ENCODE measurements around the gene TAF4. TPM values are rescaled to one million over a fixed set of nuclear protein-coding genes. Genes with fewer than 3 reads are reported as not detected.

Gene TAF4
- total and polyA plus RNA-seq, 4 experiments from 2014 or later = 0.54 to 33.1 (median 17.5) TPM

DNA sequence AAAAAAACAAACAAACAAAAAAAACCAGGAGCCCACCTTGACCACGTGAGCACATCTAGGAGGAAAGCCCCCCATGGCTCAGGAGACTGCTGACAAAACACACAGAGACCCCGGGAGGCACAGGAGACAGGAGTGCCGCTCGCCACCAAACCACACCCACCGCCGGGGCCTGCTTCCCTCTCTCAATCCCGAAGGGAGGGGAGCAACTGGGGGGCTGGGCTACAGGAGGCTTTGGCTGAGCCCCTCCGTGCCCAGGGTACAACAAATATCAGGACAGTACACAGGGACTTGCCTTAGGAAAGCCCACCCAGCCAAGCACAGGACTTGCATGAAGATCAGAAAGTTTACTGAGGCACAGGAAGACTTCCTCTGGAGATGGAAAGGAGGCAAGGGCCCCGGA lies 102.5 kb downstream of the TAF4 start:
- no peaks in the 10 kb centered on the region for H3K9me3 ChIP-seq (ENCODE audit: control insufficient read depth in 1 of 2, low read length in 2 of 2)
- intact Hi-C loops (cut with micrococcal nuclease) = no loop called here
- H3K27me3 ChIP-seq (ENCODE audit: insufficient read depth, low read length) = no peaks in the 10 kb centered on the region
- no peaks in the 10 kb centered on the region for H3K4me1 ChIP-seq (ENCODE audit: insufficient read depth, low read length)
- Mint-ChIP-seq H3K4me3 (no peak overlapping the region), H3K27me3 (peaks cover 10 to 23% of the 10 kb centered on the region in 2 donors), H3K4me1 (no peaks in the 10 kb centered on the region), H3K9me3 (peaks cover 0 to 3% (median 0%) of the 10 kb centered on the region in 8 donors), H3K27ac (no peak overlapping the region), H3K36me3 (no peaks in the 10 kb centered on the region)
- H3K4me3 ChIP-seq (ENCODE audit: low read length in 2 of 2) = no peak overlapping the region
- no peak for DNase-seq
- no peaks in the 10 kb centered on the region for H3K36me3 ChIP-seq (ENCODE audit: insufficient read depth, low read length)
- no peak overlapping the region for H3K27ac ChIP-seq (ENCODE audit: low read depth, low read length)
- CTCF ChIA-PET (ENCODE audit: partially characterized antibody) = no interaction called here
- POLR2A ChIA-PET (ENCODE audit: partially characterized antibody) = no interaction called here

DNA sequence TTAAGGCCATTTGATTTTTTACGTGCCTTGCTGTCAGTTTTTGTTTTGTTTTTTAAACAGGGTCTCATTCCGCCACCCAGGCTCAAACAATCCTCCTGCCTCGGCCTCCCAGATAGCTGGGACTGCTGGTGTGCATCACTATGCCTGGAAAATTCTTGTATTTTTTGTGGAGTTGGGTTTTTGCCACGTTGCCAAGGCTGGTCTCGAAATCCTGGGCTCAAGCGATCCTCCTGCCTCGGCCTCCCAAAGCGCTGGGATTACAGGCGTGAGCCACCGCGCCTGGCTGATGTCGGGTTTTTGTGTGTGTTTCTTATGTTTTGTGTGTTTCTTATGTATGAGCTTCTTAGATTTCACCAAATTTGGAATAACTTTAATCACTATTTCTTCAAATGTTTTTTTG lies 104.8 kb downstream of the TAF4 start:
- CTCF ChIA-PET (ENCODE audit: partially characterized antibody) = no interaction called here
- Histone ChIP-seq H3K4me1 (ENCODE audit: insufficient read depth, low read length) (no peaks in the 10 kb centered on the region), H3K4me3 (ENCODE audit: low read length in 2 of 2) (no peak overlapping the region), H3K36me3 (ENCODE audit: insufficient read depth, low read length) (no peaks in the 10 kb centered on the region), H3K27me3 (ENCODE audit: insufficient read depth, low read length) (no peaks in the 10 kb centered on the region), H3K27ac (ENCODE audit: low read depth, low read length) (no peak overlapping the region), H3K9me3 (ENCODE audit: control insufficient read depth in 1 of 2, low read length in 2 of 2) (no peaks in the 10 kb centered on the region)
- Mint-ChIP-seq H3K36me3 (no peaks in the 10 kb centered on the region), H3K27ac (no peak overlapping the region), H3K27me3 (peaks cover 6 to 17% of the 10 kb centered on the region in 2 donors), H3K9me3 (peaks cover 0 to 3% (median 0%) of the 10 kb centered on the region in 8 donors), H3K4me3 (no peak overlapping the region), H3K4me1 (no peaks in the 10 kb centered on the region)
- DNase-seq = no peak
- POLR2A ChIA-PET (ENCODE audit: partially characterized antibody) = no interaction called here
- intact Hi-C loops (cut with micrococcal nuclease) = no loop called here

DNA sequence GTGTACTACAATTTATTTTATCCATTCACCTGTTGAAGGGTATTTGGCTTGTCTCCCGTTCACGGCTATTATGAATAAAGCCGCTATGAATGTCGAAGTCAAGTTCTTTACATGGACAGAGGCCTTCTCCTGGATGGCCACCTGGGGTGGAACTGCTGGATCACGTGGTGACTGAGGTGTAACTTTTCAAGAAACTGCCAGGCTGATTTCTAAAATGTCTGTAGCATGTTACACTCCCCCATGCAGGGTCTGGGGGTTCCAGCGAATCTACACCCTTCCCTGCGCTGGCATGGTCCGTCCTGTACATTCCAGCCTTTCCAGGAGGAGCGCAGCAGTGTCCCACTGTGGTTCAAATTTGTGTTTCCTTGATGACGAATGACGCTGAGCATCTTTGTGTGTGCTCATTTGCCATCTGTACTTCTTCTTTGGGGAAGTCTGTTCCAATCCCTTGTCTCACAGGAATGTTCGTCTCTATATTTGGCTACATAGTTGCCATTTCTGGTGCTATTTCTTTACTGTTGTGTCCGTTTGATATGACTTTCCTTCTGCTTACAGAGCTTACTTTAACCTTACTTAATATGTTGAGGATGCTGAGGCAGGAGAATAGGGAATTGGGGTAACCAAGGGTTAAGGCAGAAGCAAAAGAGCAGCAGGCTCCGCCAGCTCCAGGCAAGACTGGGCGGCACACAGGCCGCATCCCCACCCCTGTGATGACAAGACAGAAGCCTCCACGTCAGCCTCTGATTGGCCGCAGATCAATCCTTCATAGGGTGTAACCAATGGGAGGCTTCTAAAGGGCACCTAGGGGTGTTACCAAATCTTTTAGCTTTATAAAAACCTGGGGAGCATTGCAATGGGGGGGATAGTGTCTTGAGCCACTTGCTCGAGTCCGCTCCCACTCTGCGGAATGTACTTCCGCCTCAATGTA lies 106.6 kb downstream of the TAF4 start:
- H3K4me1 ChIP-seq (ENCODE audit: insufficient read depth, low read length) = no peaks in the 10 kb centered on the region
- Mint-ChIP-seq H3K27ac (no peak overlapping the region), H3K4me1 (no peaks in the 10 kb centered on the region), H3K4me3 (no peak overlapping the region), H3K9me3 (peaks cover 0 to 3% (median 0%) of the 10 kb centered on the region in 8 donors), H3K27me3 (peaks cover 5 to 23% of the 10 kb centered on the region in 2 donors), H3K36me3 (no peaks in the 10 kb centered on the region)
- ChIA-PET CTCF (ENCODE audit: partially characterized antibody) (no interaction called here), POLR2A (ENCODE audit: partially characterized antibody) (no interaction called here)
- no peak for DNase-seq
- H3K36me3 ChIP-seq (ENCODE audit: insufficient read depth, low read length) = no peaks in the 10 kb centered on the region
- no peaks in the 10 kb centered on the region for H3K27me3 ChIP-seq (ENCODE audit: insufficient read depth, low read length)
- H3K4me3 ChIP-seq (ENCODE audit: low read length in 2 of 2) = no peak overlapping the region
- no peaks in the 10 kb centered on the region for H3K9me3 ChIP-seq (ENCODE audit: control insufficient read depth in 1 of 2, low read length in 2 of 2)
- H3K27ac ChIP-seq (ENCODE audit: low read depth, low read length) = no peak overlapping the region
- intact Hi-C loops (cut with micrococcal nuclease) = no loop called here

DNA sequence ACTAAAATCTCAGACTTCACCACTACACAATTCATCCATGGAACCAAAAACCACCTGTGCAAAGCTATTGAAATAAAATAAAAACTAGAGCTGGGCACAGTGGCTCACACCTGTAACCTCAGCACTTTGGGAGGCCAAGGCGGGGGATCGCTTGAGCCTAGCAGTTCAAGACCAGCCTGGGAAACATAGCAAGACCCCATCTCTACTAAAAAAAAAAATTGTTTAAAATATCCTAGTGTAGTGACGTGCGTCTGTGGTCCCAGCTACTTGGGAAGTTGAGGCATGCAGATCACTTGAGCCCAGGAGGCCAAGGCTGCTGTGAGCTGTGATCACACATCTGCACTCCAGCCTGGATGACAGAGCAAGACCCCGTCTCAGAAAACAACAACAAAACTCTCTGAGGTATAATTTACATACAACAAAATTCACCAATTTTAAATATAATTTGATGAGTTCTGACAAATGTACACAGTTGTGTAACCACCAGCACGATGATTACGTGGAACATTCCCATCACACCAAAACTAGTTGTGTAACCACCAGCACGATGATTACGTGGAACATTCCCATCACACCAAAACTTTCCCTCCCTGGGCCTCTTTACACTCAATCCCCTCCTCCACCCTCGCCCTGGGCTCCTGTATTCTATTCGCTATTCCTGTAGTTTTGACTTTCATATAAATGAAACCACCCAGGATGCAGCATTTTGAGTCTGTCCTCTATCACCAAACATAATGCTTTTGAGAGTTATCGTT lies 107.5 kb downstream of the TAF4 start:
- ChIA-PET CTCF (ENCODE audit: partially characterized antibody) (no interaction called here), POLR2A (ENCODE audit: partially characterized antibody) (no interaction called here)
- Histone ChIP-seq H3K4me3 (ENCODE audit: low read length in 2 of 2) (no peak overlapping the region), H3K27ac (ENCODE audit: low read depth, low read length) (no peak overlapping the region), H3K4me1 (ENCODE audit: insufficient read depth, low read length) (no peaks in the 10 kb centered on the region), H3K9me3 (ENCODE audit: control insufficient read depth in 1 of 2, low read length in 2 of 2) (no peaks in the 10 kb centered on the region), H3K27me3 (ENCODE audit: insufficient read depth, low read length) (no peaks in the 10 kb centered on the region), H3K36me3 (ENCODE audit: insufficient read depth, low read length) (no peaks in the 10 kb centered on the region)
- H3K4me1 Mint-ChIP-seq = no peaks in the 10 kb centered on the region
- peaks cover 2 to 23% of the 10 kb centered on the region in 2 donors for H3K27me3 Mint-ChIP-seq
- peak overlapping the region in 1 of 8 donors; percentile 45 for H3K4me3 Mint-ChIP-seq
- intact Hi-C loops (cut with micrococcal nuclease) = no loop called here
- DNase-seq = no peak
- no peaks in the 10 kb centered on the region for H3K36me3 Mint-ChIP-seq
- no peak overlapping the region for H3K27ac Mint-ChIP-seq
- no peaks in the 10 kb centered on the region for H3K9me3 Mint-ChIP-seq

DNA sequence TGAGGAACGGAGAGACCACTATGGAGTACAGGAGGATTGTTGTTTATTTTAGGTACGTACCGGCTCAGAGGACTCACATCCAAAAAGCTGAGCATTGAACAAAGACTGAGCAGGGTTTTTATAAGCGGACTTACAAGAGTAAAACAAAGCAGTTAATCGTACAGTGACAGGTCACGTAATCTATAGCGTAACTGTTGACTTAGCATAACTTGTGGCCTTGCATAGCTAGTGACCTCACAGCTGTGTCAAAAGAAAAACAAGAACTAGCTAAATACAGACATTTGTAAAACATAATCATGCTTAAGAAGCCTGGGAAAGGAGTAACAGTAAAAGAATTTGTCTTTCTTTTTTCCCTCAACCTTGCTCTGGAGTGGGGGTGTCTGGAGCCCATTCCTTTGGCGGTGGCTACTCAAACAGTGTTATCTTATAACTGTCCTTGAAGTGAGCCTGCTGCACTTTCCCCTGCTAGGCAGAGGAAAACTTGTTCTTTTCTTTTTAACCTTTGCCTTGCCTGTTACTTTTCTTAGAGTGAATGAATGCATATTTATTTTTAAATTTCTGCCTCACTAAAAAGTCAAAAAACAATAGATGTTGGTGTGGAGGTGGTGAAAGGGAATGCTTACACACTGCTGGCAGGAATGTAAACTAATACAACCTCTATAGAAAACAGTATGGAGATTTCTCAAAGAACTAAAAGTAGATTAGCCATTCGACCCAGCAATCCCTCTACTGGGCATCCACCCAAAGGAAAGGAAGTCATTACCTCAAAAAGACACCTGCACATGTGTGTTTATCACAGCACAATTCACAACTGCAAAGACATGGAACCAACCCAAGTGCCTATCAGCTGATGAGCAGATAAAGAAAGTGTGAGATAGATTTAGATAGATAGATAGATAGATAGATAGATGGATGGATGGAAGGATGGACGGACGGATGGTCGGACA lies 109.0 kb downstream of the TAF4 start:
- no peak overlapping the region for H3K4me3 ChIP-seq (ENCODE audit: low read length in 2 of 2)
- no peaks in the 10 kb centered on the region for H3K36me3 Mint-ChIP-seq
- intact Hi-C loops (cut with micrococcal nuclease) = no loop called here
- no peaks in the 10 kb centered on the region for H3K9me3 ChIP-seq (ENCODE audit: control insufficient read depth in 1 of 2, low read length in 2 of 2)
- ChIA-PET CTCF (ENCODE audit: partially characterized antibody) (no interaction called here), POLR2A (ENCODE audit: partially characterized antibody) (no interaction called here)
- H3K9me3 Mint-ChIP-seq = peaks cover 0 to 1% (median 0%) of the 10 kb centered on the region in 8 donors
- H3K36me3 ChIP-seq (ENCODE audit: insufficient read depth, low read length) = no peaks in the 10 kb centered on the region
- H3K27me3 ChIP-seq (ENCODE audit: insufficient read depth, low read length) = no peaks in the 10 kb centered on the region
- H3K27me3 Mint-ChIP-seq = peaks cover 5 to 20% of the 10 kb centered on the region in 2 donors
- no peak overlapping the region for H3K27ac ChIP-seq (ENCODE audit: low read depth, low read length)
- H3K4me3 Mint-ChIP-seq = no peak overlapping the region
- no peaks in the 10 kb centered on the region for H3K4me1 ChIP-seq (ENCODE audit: insufficient read depth, low read length)
- no peak for DNase-seq
- H3K27ac Mint-ChIP-seq = no peak overlapping the region
- H3K4me1 Mint-ChIP-seq = no peaks in the 10 kb centered on the region

DNA sequence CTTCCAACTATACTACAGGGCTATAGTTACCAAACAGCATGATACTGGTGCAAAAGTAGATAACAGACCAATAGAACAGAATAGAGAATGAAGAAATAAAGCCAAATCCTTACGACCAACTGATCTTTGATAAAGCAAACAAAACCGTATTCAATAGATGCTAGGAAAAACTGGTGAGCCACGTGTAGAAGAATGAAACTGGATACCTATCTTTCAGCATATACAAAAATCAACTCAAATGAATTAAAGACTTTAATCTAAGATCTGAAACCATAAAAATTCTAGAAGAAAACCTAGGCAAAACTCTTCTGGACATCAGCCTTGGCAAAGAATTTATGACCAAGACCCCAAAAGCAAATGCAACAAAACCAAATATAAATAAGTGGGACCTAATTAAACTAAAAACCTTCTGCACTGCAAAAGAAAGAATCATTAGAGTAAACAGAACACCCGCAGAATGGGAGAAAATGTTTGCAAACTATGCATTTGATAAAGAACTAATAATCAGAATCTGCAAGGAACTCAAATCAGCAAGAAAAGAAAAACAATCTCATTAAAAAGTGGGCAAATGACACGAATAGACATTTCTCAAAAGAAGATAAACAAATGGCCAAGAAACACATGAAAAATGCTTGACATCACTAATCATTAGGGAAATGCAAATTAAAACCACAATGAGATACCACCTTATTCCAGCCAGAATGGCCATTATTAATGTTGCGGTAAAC lies 109.8 kb downstream of the TAF4 start:
- Mint-ChIP-seq H3K27ac (no peak overlapping the region), H3K9me3 (peaks cover 0 to 1% (median 0%) of the 10 kb centered on the region in 8 donors), H3K4me1 (no peaks in the 10 kb centered on the region), H3K4me3 (no peak overlapping the region), H3K27me3 (peaks cover 5 to 14% of the 10 kb centered on the region in 2 donors), H3K36me3 (no peaks in the 10 kb centered on the region)
- no peak for DNase-seq
- Histone ChIP-seq H3K27ac (ENCODE audit: low read depth, low read length) (no peak overlapping the region), H3K4me1 (ENCODE audit: insufficient read depth, low read length) (no peaks in the 10 kb centered on the region), H3K36me3 (ENCODE audit: insufficient read depth, low read length) (no peaks in the 10 kb centered on the region), H3K27me3 (ENCODE audit: insufficient read depth, low read length) (no peaks in the 10 kb centered on the region), H3K9me3 (ENCODE audit: control insufficient read depth in 1 of 2, low read length in 2 of 2) (no peaks in the 10 kb centered on the region), H3K4me3 (ENCODE audit: low read length in 2 of 2) (no peak overlapping the region)
- intact Hi-C loops (cut with micrococcal nuclease) = no loop called here
- ChIA-PET CTCF (ENCODE audit: partially characterized antibody) (no interaction called here), POLR2A (ENCODE audit: partially characterized antibody) (no interaction called here)
